Measurements from ENCODE around the gene RBMS3.
"Not testable (repeated sequence)": the region's sequence is repeated elsewhere in the genome, so short reads cannot be mapped to it uniquely, and the experiment has no call there.

RBMS3 gene

GRCh38 chr3:29775340-29775739, 494.5 kb downstream of the RBMS3 start:
- DNase-seq (ENCODE audit: low read depth): no peak

DNA sequence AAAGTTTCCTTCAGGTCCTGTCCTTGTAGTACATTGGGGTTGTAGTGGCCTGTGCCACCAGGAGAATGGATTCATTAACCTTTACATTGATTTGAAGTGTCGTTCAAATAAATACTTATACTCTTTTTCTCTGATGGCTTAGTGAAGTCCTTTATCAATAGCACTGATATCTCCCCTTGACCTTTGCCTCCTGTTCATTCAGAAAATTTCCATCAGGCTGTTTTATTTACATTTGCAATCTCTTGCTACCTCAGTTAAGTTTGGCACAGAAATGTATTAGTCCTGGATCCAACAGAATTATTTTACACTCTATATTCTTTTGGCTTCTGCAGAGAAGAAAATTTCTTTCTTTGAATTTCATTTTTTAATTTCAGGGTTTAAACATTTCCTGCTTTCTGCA, 497.0 kb downstream of the RBMS3 start:
- no peak for DNase-seq (ENCODE audit: low read depth)

DNA sequence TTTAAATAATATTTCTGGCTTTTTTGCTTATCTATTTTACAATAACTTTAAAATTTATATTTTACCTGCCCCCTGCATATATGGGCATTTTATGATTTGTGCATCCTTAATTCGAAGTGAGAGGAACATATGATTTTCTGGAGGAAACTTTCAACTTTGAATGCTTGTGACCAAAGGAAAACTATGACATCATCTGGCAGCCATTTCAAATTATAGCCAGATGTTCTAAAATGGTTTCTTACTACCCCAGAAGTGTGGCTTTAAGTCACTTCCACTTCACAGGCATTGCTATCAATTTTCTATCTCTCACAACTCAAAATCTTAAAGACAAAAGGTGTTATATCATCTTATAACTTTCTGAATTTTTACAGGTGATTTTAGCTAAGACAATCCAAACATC, 508.8 kb downstream of the RBMS3 start:
- no peak for DNase-seq (ENCODE audit: low read depth)

DNA sequence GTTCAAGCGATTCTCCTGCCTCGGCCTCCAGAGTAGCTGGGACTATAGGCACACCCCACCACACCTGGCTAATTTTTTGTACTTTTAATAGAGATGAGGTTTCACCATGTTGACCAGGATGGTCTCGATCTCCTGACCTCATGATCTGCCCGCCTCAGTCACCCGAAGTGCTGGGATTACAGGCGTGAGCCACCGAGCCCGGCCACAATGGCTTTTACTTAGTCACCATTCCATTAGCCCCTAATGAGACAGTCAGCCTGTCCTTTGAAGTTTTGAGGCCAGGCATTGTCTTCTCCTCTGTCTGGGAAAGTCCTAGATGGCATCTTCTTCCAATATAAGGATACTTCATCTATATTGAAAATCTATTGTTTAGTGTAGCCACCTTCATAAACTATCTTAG, 515.9 kb downstream of the RBMS3 start:
- DNase-seq (ENCODE audit: low read depth): no peak

DNA sequence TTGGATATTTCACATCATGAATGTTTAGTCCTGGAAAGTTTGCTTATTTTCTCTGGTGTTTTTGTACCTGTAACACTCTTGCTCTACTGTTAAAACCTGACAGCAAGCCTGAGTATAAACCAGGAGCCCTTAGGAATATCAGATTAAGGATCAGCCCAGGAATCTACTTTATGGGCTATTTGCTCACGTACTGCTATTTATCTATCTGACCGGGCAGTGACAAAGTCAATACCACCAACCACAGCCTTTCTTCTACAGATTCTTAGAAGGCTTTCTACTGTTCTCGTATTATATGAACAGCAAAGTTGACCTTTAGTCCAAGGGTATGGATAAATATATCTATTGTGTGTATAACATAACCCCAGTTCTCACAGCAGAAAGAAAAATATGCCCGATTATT, 521.2 kb downstream of the RBMS3 start:
- no peak for DNase-seq (ENCODE audit: low read depth)

DNA sequence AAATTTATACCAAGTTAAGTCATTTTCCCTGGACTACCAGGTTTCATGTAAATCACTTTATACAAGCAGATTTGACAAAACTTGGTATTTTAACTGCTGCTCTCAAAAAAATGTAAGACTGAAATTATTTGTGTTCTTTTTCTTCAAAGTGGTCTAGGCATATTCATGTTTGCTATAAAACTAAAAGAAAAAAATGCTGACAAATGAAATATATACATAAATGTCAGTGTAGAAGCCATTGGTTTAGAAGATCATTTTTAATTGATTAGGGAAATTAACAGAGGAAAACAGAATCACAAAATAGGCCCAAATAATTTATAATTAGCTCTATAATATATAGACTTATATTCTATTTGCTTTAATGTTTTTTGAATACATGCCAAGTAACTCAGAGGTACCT, 523.2 kb downstream of the RBMS3 start:
- no peak for DNase-seq (ENCODE audit: low read depth)

GRCh38 chr3:29805757-29806156, 524.9 kb downstream of the RBMS3 start:
- no peak for DNase-seq (ENCODE audit: low read depth)

- DNase-seq (ENCODE audit: low read depth): not testable (repeated sequence)
Observed at GRCh38 chr3:29808324-29808723, 527.5 kb downstream of the RBMS3 start.

GRCh38 chr3:29822071-29822470, 541.2 kb downstream of the RBMS3 start:
- no peak for DNase-seq (ENCODE audit: low read depth)

- DNase-seq (ENCODE audit: low read depth): no peak
Observed at GRCh38 chr3:29823233-29823632, 542.4 kb downstream of the RBMS3 start.

- no peak for DNase-seq (ENCODE audit: low read depth)
Observed at GRCh38 chr3:29826712-29827111, 545.8 kb downstream of the RBMS3 start.

DNA sequence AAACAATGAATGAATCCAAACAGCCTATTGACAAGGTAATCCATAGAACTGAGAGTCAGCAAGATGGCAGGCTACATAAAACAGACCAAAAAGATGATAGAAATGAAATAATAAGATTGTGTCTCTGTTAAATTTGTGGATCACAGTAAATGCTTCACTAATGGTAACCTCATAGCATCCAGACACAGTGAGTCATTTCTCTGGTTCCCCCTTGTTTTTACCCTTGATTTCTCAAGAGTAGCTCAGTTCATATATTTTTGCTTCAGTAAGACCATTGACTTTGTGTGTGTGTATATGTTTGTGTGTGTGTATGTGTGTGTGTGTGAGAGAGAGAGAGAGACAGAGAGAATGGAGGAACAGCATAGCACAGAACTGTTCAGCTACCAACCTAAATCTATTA, 546.9 kb downstream of the RBMS3 start:
- no peak for DNase-seq (ENCODE audit: low read depth)

GRCh38 chr3:29829340-29829739, 548.5 kb downstream of the RBMS3 start:
- DNase-seq (ENCODE audit: low read depth): no peak

GRCh38 chr3:29850641-29851040, 569.8 kb downstream of the RBMS3 start:
- DNase-seq (ENCODE audit: low read depth): no peak

DNA sequence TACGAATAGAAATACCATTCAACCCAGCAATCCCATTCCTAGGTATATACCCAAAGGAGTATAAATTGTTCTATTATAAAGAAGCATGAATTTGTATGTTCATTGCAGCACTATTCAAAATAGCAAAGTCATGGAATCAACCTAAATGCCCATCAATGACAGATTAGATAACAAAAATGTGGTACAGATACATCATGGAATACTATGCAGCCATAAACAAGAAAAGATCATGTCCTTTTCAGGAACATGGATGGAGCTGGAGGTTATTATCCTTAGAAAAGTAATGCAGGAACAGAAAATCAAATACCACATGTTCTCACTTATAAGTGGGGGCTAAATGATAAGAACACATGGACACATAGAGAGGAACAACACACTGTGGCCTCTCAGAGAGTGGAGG, 571.9 kb downstream of the RBMS3 start:
- DNase-seq (ENCODE audit: low read depth): no peak

DNA sequence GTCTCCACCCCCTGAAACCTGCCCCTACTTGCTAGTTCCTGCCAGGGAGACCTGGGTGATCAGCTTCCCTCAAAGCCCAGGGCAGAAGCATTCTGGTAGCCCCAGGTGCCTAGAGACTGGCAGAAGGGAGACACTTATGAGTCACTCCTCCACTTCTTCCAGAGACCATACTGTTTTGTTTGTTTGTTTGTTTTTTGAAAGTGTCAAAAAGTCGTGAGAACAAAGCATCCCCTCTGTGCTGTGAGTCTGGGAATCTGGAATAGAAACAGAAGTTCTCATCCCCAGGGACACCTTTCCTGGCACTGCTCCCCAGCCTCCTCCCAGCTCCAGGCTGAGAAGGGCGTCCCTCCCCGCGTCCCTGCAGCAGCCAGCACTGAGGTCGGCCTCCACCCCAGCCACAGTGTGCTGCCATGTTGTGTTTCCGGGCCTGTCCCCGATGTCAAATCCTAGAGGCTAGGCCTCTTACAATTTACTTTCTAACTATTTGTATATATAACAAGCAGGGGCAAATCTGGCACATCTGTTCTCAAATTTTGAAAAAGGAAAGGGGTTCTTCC, 573.0 kb downstream of the RBMS3 start:
- DNase-seq (ENCODE audit: low read depth): no peak

- no peak for DNase-seq (ENCODE audit: low read depth)
Observed at GRCh38 chr3:29854821-29855220, 574.0 kb downstream of the RBMS3 start.

GRCh38 chr3:29859726-29860270, 578.9 kb downstream of the RBMS3 start:
- no peak for DNase-seq (ENCODE audit: low read depth)

GRCh38 chr3:29864809-29865208, 583.9 kb downstream of the RBMS3 start:
- DNase-seq (ENCODE audit: low read depth): no peak

- no peak for DNase-seq (ENCODE audit: low read depth)
Observed at GRCh38 chr3:29868543-29869101, 587.8 kb downstream of the RBMS3 start.

- no peak for DNase-seq (ENCODE audit: low read depth)
Observed at GRCh38 chr3:29870136-29870535, 589.3 kb downstream of the RBMS3 start.

- DNase-seq (ENCODE audit: low read depth): no peak
Observed at GRCh38 chr3:29871087-29871486, 590.2 kb downstream of the RBMS3 start.

GRCh38 chr3:29880809-29881208, 599.9 kb downstream of the RBMS3 start:
- no peak for DNase-seq (ENCODE audit: low read depth)

DNA sequence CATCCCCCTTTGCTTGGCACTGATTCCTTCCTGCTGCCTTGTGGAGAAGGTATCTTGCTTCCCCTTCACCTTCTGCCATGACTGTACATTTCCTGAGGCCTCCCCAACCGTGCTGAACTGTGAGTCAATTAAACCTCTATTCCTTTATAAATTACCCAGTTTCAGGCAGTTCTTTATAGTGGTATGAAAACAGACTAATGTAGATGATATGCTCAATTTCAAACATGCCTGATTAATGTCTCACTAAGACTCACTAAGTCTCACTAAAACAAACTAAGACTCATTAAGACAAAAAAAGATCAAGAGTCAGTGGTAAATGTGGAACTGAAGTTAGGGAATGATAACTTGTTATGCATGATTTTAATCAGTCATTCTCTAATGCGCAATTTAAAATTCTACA, 606.6 kb downstream of the RBMS3 start:
- DNase-seq (ENCODE audit: low read depth): no peak

All from T-helper 22 cell (primary cell).